SK-N-MC (cell line): ENCODE results near the gene ARHGEF7.

Source experiments
- EZH2 ChIP-seq: fragments of 200-600 bp; sonication (generic); IDR thresholded peaks from one replicate; pipeline ENCODE4 v1.6.1; 2017; ENCODE audit warnings: antibody characterized with exemption
- POLR2AphosphoS5 ChIP-seq: IDR thresholded peaks from 2 replicates; pipeline ENCODE4 v1.6.1; 2012; ENCODE audit warnings: mild to moderate bottlenecking, low read depth, low read length, borderline replicate concordance

GRCh38 chr13:111076155-111077013 lies 38.7 kb upstream of the ARHGEF7 start:
- TF ChIP-seq EZH2 (no peak), POLR2AphosphoS5 (no peak)
